Anterior cingulate cortex (tissue), 58 donors: Measurements from ENCODE around the gene RPL13A.

Source experiments
- DNase-seq, 58 donors: peaks; one replicate each; lab custom pipeline; 2025; lab: John Stamatoyannopoulos, UW

Gene RPL13A

GRCh38 chr19:49536921-49537462 is 49.6 kb downstream of the RPL13A start:
- DNase-seq: no peak

DNA sequence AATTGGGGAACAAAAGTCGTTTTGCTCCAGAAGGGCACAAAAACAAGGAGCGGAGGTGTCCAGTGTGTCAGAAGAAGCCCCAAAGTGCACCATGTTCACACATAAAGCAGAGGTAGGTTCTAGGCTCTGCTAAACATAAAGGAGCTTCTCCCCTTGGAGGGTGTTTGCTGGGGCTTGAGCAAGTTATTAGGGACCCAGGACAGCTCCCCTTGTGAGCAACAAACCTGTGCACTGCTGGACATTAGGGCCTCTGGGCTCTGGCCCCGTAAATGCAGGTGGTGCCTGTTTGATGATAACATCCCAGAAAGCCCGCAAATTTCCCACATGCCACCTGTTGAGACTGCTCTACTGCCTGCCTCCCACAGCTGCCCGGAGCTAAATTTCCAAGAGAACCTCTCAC is 51.2 kb downstream of the RPL13A start:
- DNase-seq: no peak

DNA sequence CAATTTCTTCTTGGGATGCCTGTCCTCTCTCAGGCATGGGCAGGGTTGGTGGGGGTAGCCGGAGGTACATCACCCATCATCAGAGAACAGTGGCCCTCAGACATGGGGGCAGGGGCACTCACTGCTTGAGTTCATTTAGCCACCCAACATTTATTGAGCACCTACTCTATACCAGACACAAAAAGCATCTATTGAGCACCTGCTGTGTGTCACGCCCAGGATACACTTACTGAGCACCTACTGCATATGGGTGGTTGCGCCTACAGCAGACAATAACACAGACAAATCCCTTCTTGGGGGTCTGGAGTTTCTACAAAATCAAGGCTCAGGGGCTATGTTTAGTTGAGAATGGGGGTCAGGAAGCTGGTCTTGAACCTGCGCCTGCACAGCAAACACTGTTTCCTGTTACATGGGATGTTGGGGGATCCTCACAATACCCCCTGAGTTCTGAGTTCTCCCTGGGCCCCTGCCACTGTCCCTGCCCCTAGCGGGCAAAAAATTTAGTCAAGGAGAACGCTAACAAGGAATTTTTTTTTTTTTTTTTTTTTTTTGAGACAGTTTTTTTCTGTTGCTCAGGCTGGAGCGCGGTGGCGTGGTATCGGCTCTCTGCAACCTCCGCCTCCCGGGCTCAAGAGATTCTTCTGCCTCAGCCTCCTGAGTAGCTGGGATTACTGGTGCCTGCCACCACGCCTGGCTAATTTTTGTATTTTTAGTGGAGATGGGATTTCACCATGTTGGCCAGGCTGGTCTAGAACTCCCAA is 52.0 kb downstream of the RPL13A start:
- DNase-seq: no peak
